Measurements from ENCODE around the gene LAMTOR2. TPM values are rescaled to one million over a fixed set of nuclear protein-coding genes. Genes with fewer than 3 reads are reported as not detected.

LAMTOR2 gene
- total and polyA plus RNA-seq, 12 donors: 49.4 to 105 (median 61.1) TPM

- no peak for TF ChIP-seq CTCF (IDR thresholded peaks at IDR 0.05)
- Histone ChIP-seq H3K27ac (peak overlapping the region; percentile 79 to 98 (median 95)), H3K36me3 (no peaks in the 10 kb centered on the region), H3K9me3 (no peaks in the 10 kb centered on the region), H3K4me3 (peak overlapping the region in 2 of 10 donors; percentile 5 to 13), H3K27me3 (no peaks in the 10 kb centered on the region), H3K4me1 (peaks cover 47 to 83% (median 71%) of the 10 kb centered on the region in 9 donors)
- intact Hi-C loops (cut with DNase I): no loop called here
- WGBS, 2 donors: 42 to 50% methylated on average over 9 of the region's 9 CpGs
- peak in 1 of 2 donors; percentile 54 for DNase-seq
- ATAC-seq: peak in 6 of 8 donors; percentile 1 to 16 (median 2)
These were observed 49.0 kb downstream of the LAMTOR2 start for GRCh38 chr1:156103521-156103947.

DNA sequence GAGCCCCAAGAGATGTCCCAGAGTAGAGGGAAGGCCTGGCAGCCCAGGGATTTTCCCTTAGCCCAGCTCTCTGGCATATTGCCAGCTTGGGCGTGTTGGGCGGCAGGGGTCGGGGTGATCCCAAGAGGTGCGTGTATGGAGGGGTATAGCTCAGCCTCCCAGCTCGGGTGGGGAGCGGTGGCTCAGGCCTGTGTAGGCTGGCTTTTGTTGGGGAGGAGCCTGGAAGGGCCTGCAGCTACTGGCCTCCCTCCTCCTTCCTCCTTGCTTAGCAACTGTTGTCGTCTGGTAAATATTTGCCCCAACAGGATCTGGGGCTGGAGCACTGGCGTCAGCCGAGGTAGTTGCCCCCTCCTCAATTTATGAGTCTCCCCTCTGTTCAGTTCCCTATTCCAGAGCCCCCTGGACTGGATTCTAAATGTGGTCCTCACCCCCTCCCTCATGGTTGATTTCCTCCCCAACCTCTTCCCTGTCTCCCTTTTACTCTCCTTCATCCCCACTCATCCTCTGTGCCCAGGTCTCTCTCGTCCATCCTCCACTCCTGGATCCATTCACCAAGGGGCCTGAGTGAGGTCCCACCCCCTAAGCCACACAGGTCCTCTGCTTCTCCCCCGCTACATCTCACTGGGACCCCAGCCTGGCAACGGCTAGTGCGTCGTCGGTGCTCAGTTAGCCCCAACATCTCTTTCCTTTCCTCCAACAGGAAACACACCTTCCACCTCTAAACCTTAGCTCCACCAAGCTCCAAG lies 49.7 kb downstream of the LAMTOR2 start:
- WGBS, 2 donors: 26% methylated on average over 15 of the region's 15 CpGs
- H3K9me3 ChIP-seq: no peaks in the 10 kb centered on the region
- DNase-seq (peak; percentile 76 to 88), ATAC-seq (peak; percentile 66 to 80 (median 75))
- no peak for TF ChIP-seq CTCF (IDR thresholded peaks at IDR 0.05)
- H3K4me3 ChIP-seq: peak overlapping the region in 2 of 10 donors; percentile 5 to 13
- no peaks in the 10 kb centered on the region for H3K27me3 ChIP-seq
- intact Hi-C loops (cut with DNase I): no loop called here
- peaks cover 47 to 85% (median 71%) of the 10 kb centered on the region in 9 donors for H3K4me1 ChIP-seq
- H3K27ac ChIP-seq: peak overlapping the region; percentile 79 to 98 (median 95)
- no peaks in the 10 kb centered on the region for H3K36me3 ChIP-seq

GRCh38 chr1:156104861-156105832 lies 50.6 kb downstream of the LAMTOR2 start:
- 53 to 59% methylated on average over 11 of the region's 11 CpGs for WGBS, 2 donors
- intact Hi-C loops (cut with DNase I): no loop called here

More at GRCh38 chr1:156104861-156105832, 50.6 kb downstream of the LAMTOR2 start:
- H3K4me1 ChIP-seq: peaks cover 47 to 85% (median 71%) of the 10 kb centered on the region in 9 donors
- DNase-seq (no peak), ATAC-seq (peak in 1 of 8 donors; percentile 5)
- peak overlapping the region; percentile 80 to 98 (median 95) for H3K27ac ChIP-seq
- no peaks in the 10 kb centered on the region for H3K36me3 ChIP-seq
- peak overlapping the region in 9 of 10 donors; percentile 22 to 54 (median 46) for H3K4me3 ChIP-seq
- TF ChIP-seq CTCF (IDR thresholded peaks at IDR 0.05): no peak
- no peaks in the 10 kb centered on the region for H3K9me3 ChIP-seq
- H3K27me3 ChIP-seq: no peaks in the 10 kb centered on the region

Measured in heart right ventricle (tissue), 16 donors.